Calu3 (cell line): ENCODE data around the gene RFTN1. TPM values are rescaled to one million over a fixed set of nuclear protein-coding genes. Genes with fewer than 3 reads are reported as not detected.

Experiments
- BruUV-seq: library from RNA; stranded (reverse); fragments of 400-500 nt; replicated peaks from 2 replicates; lab custom pipeline; 2021; lab: Mats Ljungman, UMichigan
- CTCF ChIA-PET: fragments of 300-600 bp; sonication (Branson Sonifier 250); formaldehyde crosslinking; loops from one replicate; lab custom pipeline; 2022; ENCODE audit warnings: antibody characterized with exemption; lab: Charles Lee
- DNase-seq: peaks from one replicate; pipeline ENCODE4 v3.0.0; 2022
- H3K27ac Mint-ChIP-seq: one replicate; pipeline ENCODE4 v1.8.0; 2022; ENCODE audit warnings: mixed read lengths; ENCODE audit not compliant: unreplicated experiment
- H3K27me3 Mint-ChIP-seq: one replicate; pipeline ENCODE4 v1.8.0; 2022; ENCODE audit warnings: mixed read lengths; ENCODE audit not compliant: unreplicated experiment
- H3K36me3 Mint-ChIP-seq: one replicate; pipeline ENCODE4 v1.8.0; 2022; ENCODE audit warnings: mild to moderate bottlenecking, moderate library complexity, mixed read lengths; ENCODE audit not compliant: insufficient read depth, unreplicated experiment
- H3K4me1 Mint-ChIP-seq: one replicate; pipeline ENCODE4 v1.8.0; 2022; ENCODE audit warnings: mild to moderate bottlenecking, low read depth, mixed read lengths; ENCODE audit not compliant: unreplicated experiment
- H3K4me3 Mint-ChIP-seq: one replicate; pipeline ENCODE4 v1.8.0; 2022; ENCODE audit warnings: mild to moderate bottlenecking, low read depth, moderate library complexity, mixed read lengths; ENCODE audit not compliant: unreplicated experiment
- H3K9me3 Mint-ChIP-seq: one replicate; pipeline ENCODE4 v1.8.0; 2022; ENCODE audit warnings: low read depth, mixed read lengths; ENCODE audit not compliant: unreplicated experiment
- CTCF ChIP-seq: fragments of 200-600 bp; IDR thresholded peaks from one replicate; pipeline ENCODE4 v1.8.0; 2022; ENCODE audit warnings: antibody characterized with exemption; ENCODE audit not compliant: unreplicated experiment
- intact Hi-C: fragments of 100-400 bp; cut with micrococcal nuclease; formaldehyde crosslinking; loops from one replicate; pipeline ENCODE4 v1.10.0; 2022; ENCODE audit not compliant: unreplicated experiment
- total RNA-seq: library from RNA; stranded (reverse); gene quantifications from 2 replicates; pipeline ENCODE4 v1.2.3, GENCODE V29; 2022

The RFTN1 gene
- total RNA-seq, 1 experiment from 2014 or later: 1.6 TPM

GRCh38 chr3:16401273-16401672 lies 112.2 kb downstream of the RFTN1 start:
- no TSS peak for BruUV-seq
- intact Hi-C loops: no loop called here
- no peak overlapping the region for H3K4me3 Mint-ChIP-seq

GRCh38 chr3:16400106-16400931 lies 113.2 kb downstream of the RFTN1 start:
- Mint-ChIP-seq H3K4me3 (no peak overlapping the region), H3K27ac (no peak overlapping the region), H3K9me3 (no peaks in the 10 kb centered on the region), H3K27me3 (no peaks in the 10 kb centered on the region), H3K36me3 (no peaks in the 10 kb centered on the region), H3K4me1 (peaks cover 10% of the 10 kb centered on the region)
- intact Hi-C loops: no loop called here
- no peak for DNase-seq
- no peak for TF ChIP-seq CTCF
- no TSS peak for BruUV-seq
- CTCF ChIA-PET: no interaction called here

More at GRCh38 chr3:16401273-16401672, 112.2 kb downstream of the RFTN1 start:
- Mint-ChIP-seq H3K36me3 (no peaks in the 10 kb centered on the region), H3K9me3 (no peaks in the 10 kb centered on the region), H3K27me3 (no peaks in the 10 kb centered on the region), H3K27ac (no peak overlapping the region), H3K4me1 (peaks cover 10% of the 10 kb centered on the region)
- CTCF ChIA-PET: no interaction called here
- TF ChIP-seq CTCF: no peak
- DNase-seq: no peak

- H3K36me3 Mint-ChIP-seq: no peaks in the 10 kb centered on the region
- TF ChIP-seq CTCF: no peak
- H3K27ac Mint-ChIP-seq: no peak overlapping the region
- H3K27me3 Mint-ChIP-seq: no peaks in the 10 kb centered on the region
- BruUV-seq: no TSS peak
- peaks cover 10% of the 10 kb centered on the region for H3K4me1 Mint-ChIP-seq
- DNase-seq: peak; percentile 2
- H3K4me3 Mint-ChIP-seq: no peak overlapping the region
- H3K9me3 Mint-ChIP-seq: no peaks in the 10 kb centered on the region
- CTCF ChIA-PET: no interaction called here
- intact Hi-C loops: no loop called here
Observed at GRCh38 chr3:16399473-16399872, 114.0 kb downstream of the RFTN1 start.

- no peak for TF ChIP-seq CTCF
- H3K27ac Mint-ChIP-seq: no peak overlapping the region
- intact Hi-C loops: no loop called here
- H3K4me1 Mint-ChIP-seq: peaks cover 10% of the 10 kb centered on the region
- no TSS peak for BruUV-seq
- CTCF ChIA-PET: no interaction called here
- H3K36me3 Mint-ChIP-seq: no peaks in the 10 kb centered on the region
- H3K9me3 Mint-ChIP-seq: no peaks in the 10 kb centered on the region
- no peak for DNase-seq
- no peaks in the 10 kb centered on the region for H3K27me3 Mint-ChIP-seq
- H3K4me3 Mint-ChIP-seq: no peak overlapping the region
Observed at GRCh38 chr3:16398648-16399047, 114.9 kb downstream of the RFTN1 start.
